Activated T-cell treated with anti-CD3 and anti-CD28 coated beads, Interleukin-2, amount 50 U/mL, for 4 hours (primary cell): ENCODE measurements around the gene ATG7. TPM values are rescaled to one million over a fixed set of nuclear protein-coding genes. Genes with fewer than 3 reads are reported as not detected.
A peak's percentile ranks its signal among the peaks of the same experiment; 100 is the strongest.

Experiments
- ATAC-seq, 2 donors: fragments of 200-7000 bp; cut with Tn5 transposase; one replicate each; pipeline ENCODE4 v1.10.0; 2021
- DNase-seq: peaks from one replicate; pipeline ENCODE4 v3.0.0-alpha.2; 2020
- H3K27me3 Mint-ChIP-seq: one replicate; pipeline ENCODE4 v1.8.0; 2021; ENCODE audit warnings: low read depth, mixed read lengths
- H3K36me3 Mint-ChIP-seq: one replicate; pipeline ENCODE4 v1.8.0; 2022; ENCODE audit warnings: mixed read lengths; ENCODE audit not compliant: insufficient read depth
- H3K4me1 Mint-ChIP-seq: one replicate; pipeline ENCODE4 v1.8.0; 2021; ENCODE audit warnings: low read depth, mixed read lengths
- H3K4me3 Mint-ChIP-seq: one replicate; pipeline ENCODE4 v1.8.0; 2021; ENCODE audit warnings: mild to moderate bottlenecking, moderate library complexity, mixed read lengths
- H3K9me3 Mint-ChIP-seq: one replicate; pipeline ENCODE4 v1.8.0; 2021; ENCODE audit warnings: mixed read lengths
- total RNA-seq, 3 donors: library from RNA; stranded (reverse); gene quantifications; one replicate each; pipeline ENCODE4 v1.2.1, GENCODE V29; 2021

The ATG7 gene
- total RNA-seq, 3 donors from 2014 or later = 32.6 to 36.6 (median 35.6) TPM

- Mint-ChIP-seq H3K36me3 (peaks cover 23% of the 10 kb centered on the region), H3K4me3 (no peak overlapping the region), H3K27me3 (no peaks in the 10 kb centered on the region), H3K9me3 (no peaks in the 10 kb centered on the region), H3K4me1 (no peaks in the 10 kb centered on the region)
- no peak for DNase-seq
- peak in 1 of 2 donors; percentile 46 for ATAC-seq
Observed at GRCh38 chr3:11558002-11558401, 285.8 kb downstream of the ATG7 start.

DNA sequence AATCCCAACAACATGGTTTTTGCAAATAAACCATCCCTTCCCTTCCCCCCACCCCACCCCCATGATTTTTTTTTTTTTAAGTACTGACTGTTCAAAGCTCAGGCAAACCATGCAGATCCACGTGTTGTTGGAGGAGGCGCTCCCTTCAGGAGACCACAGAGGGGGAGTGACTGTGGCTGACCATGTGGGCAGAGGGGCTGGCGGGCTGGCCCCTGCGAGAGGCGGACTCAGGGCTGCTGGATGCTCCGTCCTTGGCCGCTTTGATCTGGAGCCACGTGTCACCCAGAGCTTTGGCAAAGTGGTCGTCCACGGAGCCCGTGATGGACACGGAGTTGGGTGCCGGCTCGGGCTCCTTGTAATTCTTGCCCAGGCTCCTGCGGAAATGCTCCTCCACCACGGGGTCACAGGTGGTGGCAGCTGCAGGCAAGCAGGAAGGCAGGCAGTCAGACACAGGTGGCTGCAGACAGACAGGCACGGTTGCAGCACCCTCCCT, 286.3 kb downstream of the ATG7 start:
- Mint-ChIP-seq H3K27me3 (no peaks in the 10 kb centered on the region), H3K9me3 (no peaks in the 10 kb centered on the region), H3K4me3 (no peak overlapping the region), H3K4me1 (no peaks in the 10 kb centered on the region), H3K36me3 (peaks cover 25% of the 10 kb centered on the region)
- no peak for ATAC-seq
- DNase-seq = no peak

DNA sequence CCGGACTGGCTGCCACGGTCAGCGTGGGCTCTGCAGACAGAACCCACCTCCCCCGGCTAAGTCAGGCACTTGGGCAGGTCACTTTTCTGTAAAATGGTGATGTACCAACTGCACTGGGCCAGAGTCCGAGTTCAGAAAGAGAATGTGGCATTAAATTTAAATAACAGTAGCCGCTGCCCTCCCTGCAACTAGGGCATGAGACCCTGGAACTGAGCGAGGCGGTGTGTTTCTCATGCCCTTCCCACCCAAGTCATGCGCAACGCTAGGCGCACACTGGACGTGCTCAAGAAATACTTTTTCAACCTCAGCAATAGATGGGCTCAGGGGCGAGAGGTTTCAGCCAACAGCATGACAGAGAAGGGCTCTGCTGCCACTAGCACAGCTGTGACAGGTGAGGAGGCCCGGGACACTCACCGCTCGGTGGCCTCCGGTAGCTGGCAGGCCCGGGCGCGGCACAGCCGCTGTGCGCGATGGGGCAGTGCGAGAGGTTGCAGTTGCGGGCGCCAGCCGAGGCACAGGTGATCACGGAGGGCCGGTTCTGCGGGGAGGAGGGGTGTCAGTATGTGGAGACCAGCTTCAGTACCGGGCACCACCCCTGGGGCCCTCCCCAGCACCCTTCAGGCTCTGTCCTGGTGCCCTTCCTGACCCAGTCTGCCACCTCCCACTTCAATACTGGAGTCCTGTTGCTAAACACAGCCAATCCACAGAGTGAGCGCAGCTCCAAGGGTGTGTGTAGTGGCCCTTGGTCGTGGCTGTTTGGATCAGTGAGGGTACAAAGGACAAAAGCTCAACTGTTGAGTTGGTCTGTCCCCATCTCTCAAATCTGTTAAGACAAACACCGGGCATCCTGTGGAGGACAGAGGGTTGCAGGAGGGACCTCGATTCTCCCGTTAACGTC, 287.0 kb downstream of the ATG7 start:
- Mint-ChIP-seq H3K9me3 (no peaks in the 10 kb centered on the region), H3K36me3 (peaks cover 29% of the 10 kb centered on the region), H3K4me3 (no peak overlapping the region), H3K27me3 (no peaks in the 10 kb centered on the region), H3K4me1 (no peaks in the 10 kb centered on the region)
- ATAC-seq (no peak), DNase-seq (no peak)

- H3K9me3 Mint-ChIP-seq = no peaks in the 10 kb centered on the region
- DNase-seq (no peak), ATAC-seq (no peak)
Observed at GRCh38 chr3:11559816-11560633, 287.8 kb downstream of the ATG7 start.

GRCh38 chr3:11560746-11561145, 288.5 kb downstream of the ATG7 start:
- Mint-ChIP-seq H3K36me3 (peaks cover 27% of the 10 kb centered on the region), H3K27me3 (no peaks in the 10 kb centered on the region), H3K4me3 (no peak overlapping the region), H3K9me3 (no peaks in the 10 kb centered on the region), H3K4me1 (no peaks in the 10 kb centered on the region)
- no peak for DNase-seq
- no peak for ATAC-seq

More at GRCh38 chr3:11559816-11560633, 287.8 kb downstream of the ATG7 start:
- Mint-ChIP-seq H3K36me3 (peaks cover 29% of the 10 kb centered on the region), H3K4me3 (no peak overlapping the region), H3K27me3 (no peaks in the 10 kb centered on the region), H3K4me1 (no peaks in the 10 kb centered on the region)

DNA sequence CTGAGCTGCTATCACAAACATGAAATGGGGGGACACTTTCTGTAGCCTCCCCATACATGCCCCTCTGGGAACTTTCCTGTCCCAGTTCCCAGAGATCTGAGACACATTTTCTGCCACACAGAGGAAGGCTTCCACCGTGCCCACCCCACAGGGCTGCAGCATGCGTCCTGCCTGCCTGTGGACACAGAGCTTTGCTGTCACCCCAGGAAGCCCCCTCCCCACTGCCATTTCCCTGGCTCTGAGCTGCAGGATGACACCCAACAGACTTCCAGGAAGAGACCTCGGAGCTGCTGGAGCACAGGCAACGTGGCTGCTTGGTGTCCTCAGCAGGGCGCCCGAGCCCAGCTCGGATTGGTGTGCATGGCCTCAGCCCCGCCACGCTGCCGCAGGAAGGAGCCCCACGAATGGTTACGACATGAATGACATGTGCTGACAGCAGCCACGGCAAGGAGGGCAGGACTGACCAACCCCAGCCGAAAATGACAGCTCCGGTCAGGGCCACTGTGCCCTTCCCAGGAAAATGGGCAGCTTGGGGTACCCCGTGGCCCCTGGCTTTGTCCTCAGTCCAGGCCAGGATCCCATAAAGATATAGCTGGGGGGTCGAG, 290.2 kb downstream of the ATG7 start:
- Mint-ChIP-seq H3K4me1 (peaks cover 2% of the 10 kb centered on the region), H3K9me3 (no peaks in the 10 kb centered on the region), H3K4me3 (no peak overlapping the region), H3K27me3 (no peaks in the 10 kb centered on the region), H3K36me3 (peaks cover 21% of the 10 kb centered on the region)
- DNase-seq = no peak
- no peak for ATAC-seq

DNA sequence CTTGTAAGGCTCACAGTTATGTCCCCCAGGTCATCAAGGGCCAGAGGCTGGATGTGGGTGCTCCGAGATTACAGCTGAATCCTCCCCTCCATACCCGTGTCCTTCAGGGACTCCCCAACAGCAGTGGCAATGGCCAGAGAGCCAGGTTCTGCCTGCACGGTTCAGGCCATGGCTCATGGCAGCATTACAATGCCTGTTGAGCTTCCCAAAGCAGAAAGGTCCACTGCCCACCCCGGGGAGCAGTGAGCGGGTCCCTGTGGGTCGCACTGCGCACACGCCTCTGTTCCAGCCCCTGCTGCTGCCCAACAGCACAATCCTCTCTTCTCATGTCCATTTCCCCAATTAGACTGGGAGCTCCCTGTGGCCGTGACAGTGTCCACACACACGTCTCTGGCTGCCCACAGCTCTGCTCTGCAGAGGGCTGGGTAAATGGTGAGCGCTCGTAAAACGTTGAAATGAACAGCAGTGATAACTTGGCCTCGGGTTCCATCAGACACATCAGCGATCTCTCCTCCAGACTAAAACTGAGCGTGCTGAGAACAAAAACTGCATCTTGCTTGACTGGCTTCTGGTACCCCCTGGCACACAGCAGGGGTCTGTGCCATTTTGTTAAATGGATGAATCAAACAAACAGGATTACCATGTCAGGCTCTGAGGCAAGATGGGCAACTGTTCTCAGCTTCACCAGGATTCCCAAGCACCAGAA, 291.1 kb downstream of the ATG7 start:
- peaks cover 6% of the 10 kb centered on the region for H3K4me1 Mint-ChIP-seq
- H3K4me3 Mint-ChIP-seq = no peak overlapping the region
- H3K27me3 Mint-ChIP-seq = no peaks in the 10 kb centered on the region
- peaks cover 16% of the 10 kb centered on the region for H3K36me3 Mint-ChIP-seq
- no peaks in the 10 kb centered on the region for H3K9me3 Mint-ChIP-seq
- DNase-seq (no peak), ATAC-seq (no peak)

DNA sequence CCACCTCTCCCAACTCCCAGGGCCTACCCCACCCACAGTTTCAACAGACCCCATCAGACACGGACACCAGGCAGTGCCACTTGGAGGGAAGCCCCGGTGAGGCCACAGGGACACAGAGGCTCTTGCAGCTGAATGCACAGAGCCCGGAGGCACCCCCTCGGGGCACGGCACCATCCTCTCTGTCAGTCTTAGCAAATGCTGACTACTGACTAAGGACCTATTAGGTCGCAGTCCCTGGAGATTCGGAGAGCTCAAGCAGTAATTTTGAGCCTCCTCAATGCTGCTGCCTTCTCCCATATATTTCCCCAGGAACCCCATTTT, 291.6 kb downstream of the ATG7 start:
- H3K4me3 Mint-ChIP-seq = no peak overlapping the region
- H3K4me1 Mint-ChIP-seq = peaks cover 6% of the 10 kb centered on the region
- no peaks in the 10 kb centered on the region for H3K9me3 Mint-ChIP-seq
- no peaks in the 10 kb centered on the region for H3K27me3 Mint-ChIP-seq
- no peak for ATAC-seq
- DNase-seq = no peak
- H3K36me3 Mint-ChIP-seq = peaks cover 15% of the 10 kb centered on the region

DNA sequence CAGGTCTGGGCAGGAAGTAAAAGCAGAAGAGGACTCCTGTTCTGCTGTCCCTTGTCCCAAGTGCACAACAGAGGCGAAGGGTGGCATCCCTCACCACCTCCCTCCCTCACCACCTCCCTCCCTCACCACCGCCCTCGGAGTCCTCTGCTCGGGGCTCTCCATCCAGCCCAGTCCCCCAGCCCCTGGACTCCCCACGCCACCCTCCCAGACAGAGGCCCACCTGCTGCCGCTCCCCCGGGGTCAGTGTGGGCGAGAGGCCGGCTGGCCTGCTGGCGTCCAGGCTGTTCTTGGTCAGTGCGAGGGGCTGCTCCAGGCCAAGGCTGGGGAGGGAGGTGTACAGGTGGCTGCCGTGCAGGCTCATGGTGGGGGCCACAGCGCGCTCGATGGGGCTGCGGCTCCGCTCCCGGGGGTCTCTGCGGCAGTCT, 292.4 kb downstream of the ATG7 start:
- H3K36me3 Mint-ChIP-seq = peaks cover 13% of the 10 kb centered on the region
- no peaks in the 10 kb centered on the region for H3K9me3 Mint-ChIP-seq
- DNase-seq = no peak
- H3K27me3 Mint-ChIP-seq = no peaks in the 10 kb centered on the region
- peaks cover 6% of the 10 kb centered on the region for H3K4me1 Mint-ChIP-seq
- H3K4me3 Mint-ChIP-seq = no peak overlapping the region
- ATAC-seq = no peak

DNA sequence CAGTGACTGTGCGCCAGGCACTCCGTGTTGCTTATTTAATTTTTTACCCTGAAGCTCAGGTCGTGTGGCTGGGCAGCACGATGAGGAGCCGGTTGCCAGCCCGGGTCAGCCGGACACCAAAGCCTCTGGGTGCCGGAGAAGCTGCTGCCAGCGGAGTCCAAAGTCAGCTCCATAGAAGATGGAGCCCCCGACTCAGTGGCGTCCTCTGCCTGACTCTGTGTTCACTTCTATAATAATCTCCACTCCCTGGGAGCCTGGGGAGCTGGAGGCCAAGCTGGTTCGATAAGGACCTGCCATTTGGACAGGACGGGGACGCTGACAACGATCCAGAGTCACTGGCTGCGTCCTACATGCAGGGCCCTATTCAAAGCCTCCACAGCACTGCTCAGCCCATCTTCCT, 292.9 kb downstream of the ATG7 start:
- Mint-ChIP-seq H3K4me3 (no peak overlapping the region), H3K36me3 (peaks cover 12% of the 10 kb centered on the region)

GRCh38 chr3:11565492-11565891, 293.3 kb downstream of the ATG7 start:
- Mint-ChIP-seq H3K9me3 (no peaks in the 10 kb centered on the region), H3K27me3 (no peaks in the 10 kb centered on the region), H3K4me1 (peaks cover 6% of the 10 kb centered on the region), H3K4me3 (no peak overlapping the region), H3K36me3 (peaks cover 12% of the 10 kb centered on the region)
- ATAC-seq (no peak), DNase-seq (no peak)

More for the DNA sequence above, 292.9 kb downstream of the ATG7 start:
- ATAC-seq = no peak
- no peak for DNase-seq
- H3K9me3 Mint-ChIP-seq = no peaks in the 10 kb centered on the region
- peaks cover 6% of the 10 kb centered on the region for H3K4me1 Mint-ChIP-seq
- no peaks in the 10 kb centered on the region for H3K27me3 Mint-ChIP-seq

DNA sequence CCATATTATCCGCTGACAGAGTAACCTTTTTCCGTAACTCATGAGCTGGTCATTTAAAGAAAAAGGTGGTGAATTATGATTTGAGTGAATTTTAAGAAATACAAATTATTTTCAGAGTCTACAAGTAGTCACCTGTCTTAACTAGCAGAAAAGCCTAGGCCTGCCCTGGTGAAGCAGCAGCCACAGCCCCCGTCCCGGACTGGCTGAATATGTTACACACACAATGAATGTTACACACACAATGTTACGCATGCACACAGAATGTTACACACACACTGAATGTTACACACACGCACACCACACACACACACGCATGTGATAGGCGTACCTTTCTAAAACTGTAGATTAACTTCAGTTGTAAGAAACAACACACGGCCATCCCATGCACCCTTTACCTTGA, 293.7 kb downstream of the ATG7 start:
- Mint-ChIP-seq H3K4me3 (no peak overlapping the region), H3K27me3 (no peaks in the 10 kb centered on the region), H3K4me1 (peaks cover 6% of the 10 kb centered on the region), H3K9me3 (no peaks in the 10 kb centered on the region), H3K36me3 (peaks cover 12% of the 10 kb centered on the region)
- ATAC-seq (no peak), DNase-seq (no peak)

DNA sequence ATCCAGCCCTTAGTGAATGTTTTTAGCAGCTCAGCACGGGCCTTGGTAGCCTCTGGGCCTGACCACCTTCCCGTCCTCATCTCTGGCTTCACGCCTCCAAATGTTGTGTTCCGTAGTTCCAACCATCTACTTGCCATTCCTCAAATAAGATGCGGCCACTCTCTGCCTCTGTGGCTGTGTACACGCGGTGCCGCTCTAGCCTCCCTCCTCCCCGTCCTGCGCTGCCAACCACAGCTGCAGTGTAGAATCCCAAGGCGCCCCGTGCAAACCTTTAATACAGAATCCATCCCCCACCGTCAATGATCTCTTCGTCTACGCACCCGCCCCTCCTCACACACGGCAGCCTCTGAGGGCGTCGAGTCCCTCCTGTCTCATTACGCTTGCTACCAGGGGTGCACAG, 294.3 kb downstream of the ATG7 start:
- Mint-ChIP-seq H3K9me3 (no peaks in the 10 kb centered on the region), H3K4me3 (no peak overlapping the region), H3K36me3 (peaks cover 12% of the 10 kb centered on the region), H3K27me3 (no peaks in the 10 kb centered on the region), H3K4me1 (peaks cover 6% of the 10 kb centered on the region)
- DNase-seq = no peak
- no peak for ATAC-seq

GRCh38 chr3:11566916-11567315, 294.7 kb downstream of the ATG7 start:
- Mint-ChIP-seq H3K27me3 (no peaks in the 10 kb centered on the region), H3K4me3 (no peak overlapping the region), H3K9me3 (no peaks in the 10 kb centered on the region), H3K36me3 (peaks cover 12% of the 10 kb centered on the region), H3K4me1 (peaks cover 6% of the 10 kb centered on the region)
- no peak for ATAC-seq
- no peak for DNase-seq
